Body of pancreas (tissue), 4 donors: ENCODE results near the gene SLC25A34.

Source experiments
- CTCF ChIP-seq, 7 experiments: fragments of 450-650 bp in 4 of 7; fragments of 200-600 bp in 3 of 7; sonication (generic) in 3 of 7; IDR thresholded peaks; one replicate each; pipeline ENCODE4 v1.5.1; 2016 to 2019; ENCODE audit warnings: antibody characterized with exemption in 7 of 7
- POLR2A ChIP-seq, 3 donors: fragments of 450-650 bp; IDR thresholded peaks; one replicate each; pipeline ENCODE4 v1.6.1; 2016; ENCODE audit warnings: antibody characterized with exemption in 3 of 3, mild to moderate bottlenecking in 2 of 3

DNA sequence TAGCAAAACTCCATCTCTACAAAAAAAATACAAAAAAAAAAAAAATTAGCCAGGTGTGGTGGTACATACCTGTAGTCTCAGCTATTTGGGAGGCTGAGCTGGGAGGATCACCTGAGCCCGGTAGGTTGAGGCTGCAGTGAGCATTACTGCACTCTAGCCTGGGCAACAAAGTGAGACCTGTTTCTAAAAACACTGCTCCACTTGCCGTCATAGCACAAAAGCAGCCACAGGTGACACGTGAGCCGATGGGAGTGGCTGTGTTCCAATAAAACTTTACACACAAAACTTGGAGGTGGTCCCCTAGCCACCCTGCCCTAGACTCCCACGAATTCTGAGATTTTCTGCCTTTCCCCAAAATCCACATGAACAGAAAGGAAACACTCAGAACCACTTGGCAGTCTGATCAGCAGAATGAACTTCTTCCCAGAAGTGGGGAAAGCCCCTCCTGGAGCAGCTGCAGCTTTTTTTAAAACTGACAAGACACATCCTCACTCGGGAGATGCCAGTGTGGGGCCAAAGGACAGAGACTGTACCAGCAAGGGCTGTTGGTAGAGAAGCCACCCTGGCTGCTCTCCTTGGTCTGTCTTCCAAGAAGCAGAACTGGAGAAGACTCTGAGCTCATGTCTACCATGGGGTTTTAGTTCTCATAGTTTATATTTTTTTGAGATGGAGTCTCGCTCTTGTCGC is 28.7 kb upstream of the SLC25A34 start:
- no peak for TF ChIP-seq CTCF (IDR thresholded peaks at IDR 0.05)
- no peak for TF ChIP-seq POLR2A (IDR thresholded peaks at IDR 0.05)
